Activated CD8-positive, alpha-beta memory T cell treated with anti-CD3 and anti-CD28 coated beads, Interleukin-2, amount 10 ng/mL, durations not matched to agents 7 days and 5 days (primary cell): Measurements from ENCODE around the gene SYNJ2. TPM values are rescaled to one million over a fixed set of nuclear protein-coding genes. Genes with fewer than 3 reads are reported as not detected.

ENCODE experiments used
- ATAC-seq: fragments of 150-1000 bp; cut with Tn5 transposase; one replicate; pipeline ENCODE4 v1.10.0; 2021; ENCODE audit warnings: moderate library complexity
- CTCF ChIA-PET: fragments of 350-600 bp; sonication (Branson Sonifier 250); formaldehyde crosslinking; loops from one replicate; lab custom pipeline; 2021; ENCODE audit warnings: antibody characterized with exemption; lab: Charles Lee
- DNase-seq: peaks from one replicate; pipeline ENCODE4 v3.0.0-alpha.2; 2020
- H3K27ac Mint-ChIP-seq: one replicate; pipeline ENCODE4 v1.8.0; 2021; ENCODE audit warnings: mild to moderate bottlenecking, mixed read lengths
- H3K27me3 Mint-ChIP-seq: one replicate; pipeline ENCODE4 v1.8.0; 2021; ENCODE audit warnings: mixed read lengths
- H3K36me3 Mint-ChIP-seq: one replicate; pipeline ENCODE4 v1.8.0; 2021; ENCODE audit warnings: mild to moderate bottlenecking, mixed read lengths
- H3K4me1 Mint-ChIP-seq: one replicate; pipeline ENCODE4 v1.8.0; 2021; ENCODE audit warnings: mixed read lengths
- H3K4me3 Mint-ChIP-seq: one replicate; pipeline ENCODE4 v1.8.0; 2021; ENCODE audit warnings: mild to moderate bottlenecking, moderate library complexity, mixed read lengths
- H3K9me3 Mint-ChIP-seq: one replicate; pipeline ENCODE4 v1.8.0; 2022; ENCODE audit warnings: low read depth, mixed read lengths
- total RNA-seq, 2 experiments: library from RNA; stranded (reverse); gene quantifications; one replicate each; pipeline ENCODE4 v1.2.3, GENCODE V29; 2021

Gene SYNJ2
- total RNA-seq, 2 experiments from 2014 or later, result 41.2 to 42.7 TPM

- Mint-ChIP-seq H3K4me3 (peak overlapping the region; percentile 69), H3K27me3 (no peaks in the 10 kb centered on the region), H3K4me1 (peaks cover 50% of the 10 kb centered on the region), H3K36me3 (peaks cover 24% of the 10 kb centered on the region), H3K27ac (peak overlapping the region; percentile 99), H3K9me3 (no peaks in the 10 kb centered on the region)
- CTCF ChIA-PET, result interaction anchor here (0.6 to 2.6 kb wide), 30 partner anchors 9 to 264 kb away, joined by 3 to 39 read pairs (median 5); partner anchors contain the start of gene SYNJ2
- ATAC-seq (no peak), DNase-seq (no peak)
These were observed 45.4 kb downstream of the SYNJ2 start for GRCh38 chr6:158026901-158027589.

- no peak for ATAC-seq
- no peak overlapping the region for H3K4me3 Mint-ChIP-seq
- peaks cover 57% of the 10 kb centered on the region for H3K4me1 Mint-ChIP-seq
- peaks cover 24% of the 10 kb centered on the region for H3K36me3 Mint-ChIP-seq
- CTCF ChIA-PET, result interaction anchor here (1.2 to 2.6 kb wide), 2 partner anchors 12 to 45 kb away, joined by 3 to 10 read pairs; no protein-coding TSS in a partner anchor
- no peaks in the 10 kb centered on the region for H3K9me3 Mint-ChIP-seq
- no peak for DNase-seq
- peak overlapping the region; percentile 27 for H3K27ac Mint-ChIP-seq
- no peaks in the 10 kb centered on the region for H3K27me3 Mint-ChIP-seq
These were observed 46.1 kb downstream of the SYNJ2 start for GRCh38 chr6:158027590-158028285.

- H3K27me3 Mint-ChIP-seq, result no peaks in the 10 kb centered on the region
- H3K4me1 Mint-ChIP-seq, result peaks cover 58% of the 10 kb centered on the region
- DNase-seq (no peak), ATAC-seq (no peak)
- peaks cover 28% of the 10 kb centered on the region for H3K36me3 Mint-ChIP-seq
- peak overlapping the region; percentile 27 for H3K27ac Mint-ChIP-seq
- no peaks in the 10 kb centered on the region for H3K9me3 Mint-ChIP-seq
- H3K4me3 Mint-ChIP-seq, result no peak overlapping the region
- CTCF ChIA-PET, result interaction anchor here (1.2 kb wide), 1 partner anchor 44 kb away, joined by 3 read pairs; no protein-coding TSS in a partner anchor
These were observed 46.8 kb downstream of the SYNJ2 start for GRCh38 chr6:158028421-158028820.

GRCh38 chr6:158028876-158029275 is 47.2 kb downstream of the SYNJ2 start:
- Mint-ChIP-seq H3K27ac (no peak overlapping the region), H3K9me3 (no peaks in the 10 kb centered on the region), H3K27me3 (no peaks in the 10 kb centered on the region), H3K4me1 (peaks cover 62% of the 10 kb centered on the region), H3K36me3 (peaks cover 32% of the 10 kb centered on the region), H3K4me3 (no peak overlapping the region)
- DNase-seq, result no peak
- ATAC-seq, result no peak
- CTCF ChIA-PET, result interaction anchor here (0.8 to 1.2 kb wide), 2 partner anchors 42 to 43 kb away, joined by 3 read pairs; no protein-coding TSS in a partner anchor

- no peak for ATAC-seq
- Mint-ChIP-seq H3K4me3 (no peak overlapping the region), H3K9me3 (no peaks in the 10 kb centered on the region), H3K27ac (peak overlapping the region; percentile 57), H3K4me1 (peaks cover 60% of the 10 kb centered on the region), H3K27me3 (no peaks in the 10 kb centered on the region), H3K36me3 (peaks cover 40% of the 10 kb centered on the region)
- DNase-seq, result no peak
- CTCF ChIA-PET, result interaction anchor here (0.8 to 1.6 kb wide), 2 partner anchors 15 to 41 kb away, joined by 3 read pairs; no protein-coding TSS in a partner anchor
These were observed 48.1 kb downstream of the SYNJ2 start for GRCh38 chr6:158029668-158030230.

- Mint-ChIP-seq H3K27ac (peak overlapping the region; percentile 86), H3K36me3 (peaks cover 47% of the 10 kb centered on the region), H3K27me3 (no peaks in the 10 kb centered on the region), H3K4me1 (peaks cover 59% of the 10 kb centered on the region), H3K4me3 (no peak overlapping the region), H3K9me3 (no peaks in the 10 kb centered on the region)
- CTCF ChIA-PET, result interaction anchor here (0.7 to 4.3 kb wide), 8 partner anchors 11 to 47 kb away, joined by 3 to 13 read pairs (median 4); no protein-coding TSS in a partner anchor
- no peak for DNase-seq
- ATAC-seq, result no peak
These were observed 49.0 kb downstream of the SYNJ2 start for GRCh38 chr6:158030380-158031300.

- Mint-ChIP-seq H3K36me3 (peaks cover 56% of the 10 kb centered on the region), H3K4me3 (peak overlapping the region; percentile 50), H3K27me3 (no peaks in the 10 kb centered on the region), H3K27ac (peak overlapping the region; percentile 86), H3K9me3 (no peaks in the 10 kb centered on the region), H3K4me1 (peaks cover 53% of the 10 kb centered on the region)
- ATAC-seq (peak; percentile 69), DNase-seq (peak; percentile 93)
- CTCF ChIA-PET, result interaction anchor here (0.7 to 4.3 kb wide), 9 partner anchors 10 to 49 kb away, joined by 3 to 13 read pairs (median 4); partner anchors contain the start of gene SYNJ2
These were observed 50.0 kb downstream of the SYNJ2 start for GRCh38 chr6:158031381-158032353.

- ATAC-seq (no peak), DNase-seq (no peak)
- CTCF ChIA-PET, result interaction anchor here (0.9 to 4.3 kb wide), 4 partner anchors 9 to 50 kb away, joined by 3 to 13 read pairs (median 8); partner anchors contain the start of gene SYNJ2
- no peaks in the 10 kb centered on the region for H3K9me3 Mint-ChIP-seq
- no peaks in the 10 kb centered on the region for H3K27me3 Mint-ChIP-seq
- peaks cover 56% of the 10 kb centered on the region for H3K36me3 Mint-ChIP-seq
- H3K27ac Mint-ChIP-seq, result peak overlapping the region; percentile 86
- H3K4me3 Mint-ChIP-seq, result no peak overlapping the region
- H3K4me1 Mint-ChIP-seq, result peaks cover 46% of the 10 kb centered on the region
These were observed 50.7 kb downstream of the SYNJ2 start for GRCh38 chr6:158032354-158032733.

GRCh38 chr6:158033077-158033750 is 51.6 kb downstream of the SYNJ2 start:
- DNase-seq (no peak), ATAC-seq (no peak)
- Mint-ChIP-seq H3K27ac (no peak overlapping the region), H3K4me1 (peaks cover 43% of the 10 kb centered on the region), H3K9me3 (no peaks in the 10 kb centered on the region), H3K27me3 (no peaks in the 10 kb centered on the region), H3K4me3 (no peak overlapping the region), H3K36me3 (peaks cover 51% of the 10 kb centered on the region)
- CTCF ChIA-PET, result interaction anchor here (4.3 kb wide), 1 partner anchor 8 kb away, joined by 13 read pairs; no protein-coding TSS in a partner anchor

- CTCF ChIA-PET, result interaction anchor here (2.7 to 4.3 kb wide), 2 partner anchors 8 kb away, joined by 13 to 18 read pairs; no protein-coding TSS in a partner anchor
- H3K9me3 Mint-ChIP-seq, result no peaks in the 10 kb centered on the region
- H3K4me3 Mint-ChIP-seq, result no peak overlapping the region
- ATAC-seq (no peak), DNase-seq (no peak)
- peaks cover 49% of the 10 kb centered on the region for H3K4me1 Mint-ChIP-seq
- peaks cover 53% of the 10 kb centered on the region for H3K36me3 Mint-ChIP-seq
- H3K27ac Mint-ChIP-seq, result no peak overlapping the region
- H3K27me3 Mint-ChIP-seq, result no peaks in the 10 kb centered on the region
These were observed 52.4 kb downstream of the SYNJ2 start for GRCh38 chr6:158033751-158034702.
